Effector CD4-positive, alpha-beta T cell (primary cell): ENCODE data around the gene LNX2.

Experiments
- DNase-seq: peaks from one replicate; pipeline ENCODE4 v3.0.0-alpha.2; 2020

LNX2 gene

GRCh38 chr13:27556109-27556508 lies 64.2 kb downstream of the LNX2 start:
- no peak for DNase-seq

- no peak for DNase-seq
Observed at GRCh38 chr13:27551562-27551961, 68.8 kb downstream of the LNX2 start.

- DNase-seq = no peak
Observed at GRCh38 chr13:27549406-27549981, 70.8 kb downstream of the LNX2 start.

GRCh38 chr13:27542220-27542619 lies 78.1 kb downstream of the LNX2 start:
- no peak for DNase-seq

- no peak for DNase-seq
Observed at GRCh38 chr13:27541386-27541785, 78.9 kb downstream of the LNX2 start.

GRCh38 chr13:27536361-27537101 lies 83.8 kb downstream of the LNX2 start:
- DNase-seq = no peak

GRCh38 chr13:27535546-27535945 lies 84.8 kb downstream of the LNX2 start:
- DNase-seq = no peak

- no peak for DNase-seq
Observed at GRCh38 chr13:27534981-27535380, 85.3 kb downstream of the LNX2 start.

GRCh38 chr13:27534108-27534980 lies 86.0 kb downstream of the LNX2 start:
- DNase-seq = no peak

- peak; percentile 15 for DNase-seq
Observed at GRCh38 chr13:27533155-27533643, 87.1 kb downstream of the LNX2 start.

GRCh38 chr13:27528908-27529307 lies 91.4 kb downstream of the LNX2 start:
- DNase-seq = no peak

- no peak for DNase-seq
Observed at GRCh38 chr13:27526516-27526915, 93.8 kb downstream of the LNX2 start.

- no peak for DNase-seq
Observed at GRCh38 chr13:27524981-27525975, 95.1 kb downstream of the LNX2 start.

GRCh38 chr13:27523346-27524073 lies 96.8 kb downstream of the LNX2 start:
- DNase-seq = no peak

GRCh38 chr13:27522847-27523246 lies 97.5 kb downstream of the LNX2 start:
- no peak for DNase-seq

- DNase-seq = no peak
Observed at GRCh38 chr13:27516103-27516502, 104.2 kb downstream of the LNX2 start.

GRCh38 chr13:27510082-27510481 lies 110.2 kb downstream of the LNX2 start:
- no peak for DNase-seq

- DNase-seq = no peak
Observed at GRCh38 chr13:27508802-27509201, 111.5 kb downstream of the LNX2 start.

GRCh38 chr13:27505792-27506191 lies 114.5 kb downstream of the LNX2 start:
- DNase-seq = no peak

GRCh38 chr13:27504868-27505194 lies 115.5 kb downstream of the LNX2 start:
- DNase-seq = no peak

- no peak for DNase-seq
Observed at GRCh38 chr13:27504128-27504867, 116.0 kb downstream of the LNX2 start.
